HG02759 (cell line): ENCODE data around the gene C2orf80.
"Not testable (repeated sequence)": the region's sequence is repeated elsewhere in the genome, so short reads cannot be mapped to it uniquely, and the experiment has no call there.

ENCODE experiments used
- ATAC-seq: cut with Tn5 transposase; IDR thresholded peaks from one replicate; pipeline ENCODE4 v1.9.1; 2021; ENCODE audit warnings: mild to moderate bottlenecking, moderate library complexity; ENCODE audit not compliant: unreplicated experiment

Gene C2orf80

GRCh38 chr2:208136716-208137094, 53.1 kb downstream of the C2orf80 start:
- ATAC-seq, result no peak

- no peak for ATAC-seq
Measured at GRCh38 chr2:208135794-208136715, 53.8 kb downstream of the C2orf80 start.

- no peak for ATAC-seq
Measured at GRCh38 chr2:208134928-208135586, 54.8 kb downstream of the C2orf80 start.

- ATAC-seq, result no peak
Measured at GRCh38 chr2:208130712-208131110, 59.1 kb downstream of the C2orf80 start.

GRCh38 chr2:208129744-208130711, 59.8 kb downstream of the C2orf80 start, which contains the start of gene CRYGC:
Gene CRYGC (minus strand): TSS chr2:208129828. CDS start chr2:208129792, 36 bp downstream.
- no peak for ATAC-seq

GRCh38 chr2:208128136-208128535, 61.7 kb downstream of the C2orf80 start:
- no peak for ATAC-seq

- ATAC-seq, result no peak
Measured at GRCh38 chr2:208127090-208127489, 62.7 kb downstream of the C2orf80 start.

GRCh38 chr2:208125251-208125650, 64.6 kb downstream of the C2orf80 start:
- ATAC-seq, result no peak

- not testable (repeated sequence) for ATAC-seq
Measured at GRCh38 chr2:208124013-208124715, 65.7 kb downstream of the C2orf80 start, which contains the start of gene CRYGD. Gene CRYGD (minus strand): TSS chr2:208124524. CDS start chr2:208124473, 51 bp downstream.

GRCh38 chr2:208122248-208122647, 67.6 kb downstream of the C2orf80 start:
- no peak for ATAC-seq

- no peak for ATAC-seq
Measured at GRCh38 chr2:208118918-208119317, 70.9 kb downstream of the C2orf80 start.

- not testable (repeated sequence) for ATAC-seq
Measured at GRCh38 chr2:208117390-208117789, 72.4 kb downstream of the C2orf80 start.
